GM18519 (cell line): ENCODE data around the gene LRP5.

ENCODE experiments used
- ATAC-seq: cut with Tn5 transposase; IDR thresholded peaks from one replicate; pipeline ENCODE4 v1.9.1; 2021; ENCODE audit warnings: mild to moderate bottlenecking, moderate library complexity; ENCODE audit not compliant: unreplicated experiment, low FRiP score

The LRP5 gene

DNA sequence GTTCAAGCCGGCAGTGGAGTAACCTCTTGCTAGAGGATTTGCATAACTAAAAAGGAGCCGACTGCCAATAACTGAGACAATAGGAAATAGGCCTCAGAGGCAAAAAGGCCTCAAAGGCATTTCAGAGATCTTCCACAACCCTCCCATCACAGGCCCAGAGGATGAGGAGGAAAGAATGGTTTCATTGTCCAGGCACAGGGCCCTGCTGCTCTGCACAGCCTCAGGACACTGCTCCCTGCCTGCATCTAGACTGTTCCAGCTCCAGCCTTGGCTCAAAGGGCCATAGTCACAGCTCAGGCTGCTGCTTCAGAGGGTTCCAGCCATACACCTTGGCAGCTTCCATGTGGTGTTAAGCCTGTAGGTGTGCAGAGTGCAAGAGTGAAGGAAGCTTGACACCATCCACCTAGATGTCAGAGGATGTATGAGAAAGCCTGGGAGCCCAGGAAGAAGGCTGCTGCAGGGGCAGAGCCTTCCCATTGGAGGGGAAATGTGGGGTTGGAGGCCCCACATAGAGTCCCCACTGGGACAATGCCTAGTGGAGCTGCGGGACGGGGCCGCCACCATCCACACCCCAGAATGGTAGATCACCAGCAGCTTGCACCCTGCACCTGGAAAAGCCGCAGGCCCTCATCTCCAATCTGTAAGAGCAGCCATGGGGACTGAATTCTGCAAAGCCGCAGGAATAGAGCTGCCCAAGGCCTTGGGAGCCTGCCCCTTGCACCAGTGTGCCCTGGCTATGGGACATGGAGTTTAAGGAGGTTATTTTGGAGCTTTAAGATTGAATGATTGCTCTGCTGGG is 8.2 kb upstream of the LRP5 start:
- no peak for ATAC-seq

DNA sequence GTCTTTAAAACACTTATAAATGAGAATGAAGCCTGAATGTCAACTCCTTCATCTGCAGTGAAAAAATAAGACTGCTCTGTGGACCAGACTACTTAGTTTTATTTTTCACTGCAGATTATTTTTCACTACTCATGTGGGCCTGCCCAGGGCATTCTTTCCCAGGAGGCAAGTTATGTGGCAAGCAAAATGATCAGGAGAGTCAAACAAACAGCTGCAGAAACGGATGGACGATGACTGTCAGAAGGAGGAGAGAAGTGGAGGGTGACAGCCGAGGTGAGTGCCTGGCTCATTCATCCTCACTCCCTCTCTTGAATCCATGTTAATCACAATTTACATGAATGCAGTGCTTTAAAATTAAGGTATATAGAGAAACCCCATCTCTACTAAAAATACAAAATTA is 5.8 kb upstream of the LRP5 start:
- no peak for ATAC-seq

DNA sequence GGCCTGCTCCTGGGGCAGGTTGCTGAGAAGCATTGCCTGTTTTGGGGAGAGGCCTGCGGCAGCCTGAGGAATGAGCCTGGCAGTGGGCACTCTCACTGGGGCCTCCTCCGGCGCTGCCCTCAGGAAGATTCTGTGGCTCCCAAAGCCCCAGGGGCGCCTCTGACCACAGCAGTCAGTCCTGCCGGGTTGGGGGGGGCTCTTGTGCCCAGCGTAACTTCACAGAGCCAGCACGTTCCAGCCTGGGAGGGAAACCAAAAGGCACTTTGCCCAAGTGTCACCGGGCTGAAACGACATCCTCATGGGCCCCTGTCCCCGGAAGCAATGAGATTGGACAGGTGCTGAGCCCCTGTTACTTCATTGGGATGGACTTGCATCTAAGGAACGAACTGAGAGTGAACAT is 4.3 kb upstream of the LRP5 start:
- no peak for ATAC-seq

DNA sequence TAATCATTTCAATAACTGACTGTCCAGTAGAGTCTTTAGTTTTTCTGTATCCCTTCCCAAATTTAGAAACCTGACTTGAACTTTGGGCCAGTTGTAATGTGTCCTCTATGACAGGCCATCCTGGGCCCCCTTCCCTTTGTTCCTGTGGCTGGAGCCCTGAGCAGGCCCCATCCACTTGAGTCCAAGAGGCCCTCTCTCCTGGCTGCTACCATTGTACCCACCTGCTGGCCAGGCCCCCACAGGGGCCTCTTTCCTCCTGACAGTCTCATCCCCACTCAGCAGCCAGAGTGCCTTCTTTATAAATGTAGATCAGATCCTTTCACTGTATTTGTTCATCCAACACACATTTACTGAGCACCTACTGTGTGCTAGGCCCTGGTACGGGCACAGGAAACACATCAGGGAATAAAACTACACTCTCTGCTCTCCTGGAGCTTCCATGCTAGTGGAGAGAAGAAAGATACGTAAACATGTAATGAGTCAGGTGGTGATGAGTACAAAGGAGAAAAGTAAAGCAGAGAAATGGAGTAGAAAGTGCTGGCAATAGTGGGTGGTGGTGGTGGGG is 2.7 kb upstream of the LRP5 start:
- no peak for ATAC-seq

DNA sequence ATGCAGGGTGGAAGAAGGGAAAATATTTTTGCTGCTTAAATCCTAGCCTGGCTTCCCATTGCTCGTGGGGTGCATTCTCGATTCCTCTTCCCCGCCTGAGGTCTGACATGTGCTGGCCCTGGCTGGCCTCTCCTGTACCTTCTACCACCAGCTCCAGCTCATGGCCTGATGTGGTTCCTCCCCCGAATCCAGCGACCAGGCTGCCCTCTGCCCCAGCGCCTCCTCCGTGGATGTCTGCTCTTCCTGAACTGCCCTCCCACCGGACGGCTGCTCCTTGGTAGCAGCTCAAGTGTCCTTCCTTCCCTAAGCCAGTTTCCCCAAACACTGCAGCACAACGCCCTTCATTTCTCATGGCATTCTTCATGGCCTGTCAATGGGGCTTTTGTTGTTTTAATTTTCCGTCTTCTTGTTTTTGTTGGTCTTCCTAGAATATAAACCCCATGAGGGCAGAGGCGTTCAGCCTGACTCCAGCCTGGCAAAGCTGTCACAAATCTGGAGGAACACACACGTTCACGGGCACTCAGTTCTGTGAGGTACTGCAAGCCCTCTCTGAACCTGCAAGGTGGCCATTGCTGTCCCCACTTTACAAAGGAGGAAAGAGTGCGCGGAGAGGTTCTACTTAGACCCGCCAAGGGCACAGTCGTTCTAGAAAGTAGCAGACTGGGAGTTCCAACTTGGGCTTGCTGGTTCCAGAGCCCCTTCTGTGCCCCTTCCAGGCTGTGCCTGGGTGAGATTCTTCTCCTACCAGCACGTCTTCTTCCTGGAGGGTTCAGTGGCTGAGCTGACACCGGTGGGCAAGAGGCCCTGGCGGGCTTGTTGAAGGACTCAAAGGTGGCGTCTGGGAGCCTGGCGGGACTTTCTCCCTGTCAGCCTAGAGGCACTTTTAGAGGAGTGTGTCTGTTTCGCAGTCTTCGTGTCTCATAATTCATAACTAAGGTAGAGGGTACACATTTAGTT is 953 bp upstream of the LRP5 start:
- ATAC-seq, result no peak

DNA sequence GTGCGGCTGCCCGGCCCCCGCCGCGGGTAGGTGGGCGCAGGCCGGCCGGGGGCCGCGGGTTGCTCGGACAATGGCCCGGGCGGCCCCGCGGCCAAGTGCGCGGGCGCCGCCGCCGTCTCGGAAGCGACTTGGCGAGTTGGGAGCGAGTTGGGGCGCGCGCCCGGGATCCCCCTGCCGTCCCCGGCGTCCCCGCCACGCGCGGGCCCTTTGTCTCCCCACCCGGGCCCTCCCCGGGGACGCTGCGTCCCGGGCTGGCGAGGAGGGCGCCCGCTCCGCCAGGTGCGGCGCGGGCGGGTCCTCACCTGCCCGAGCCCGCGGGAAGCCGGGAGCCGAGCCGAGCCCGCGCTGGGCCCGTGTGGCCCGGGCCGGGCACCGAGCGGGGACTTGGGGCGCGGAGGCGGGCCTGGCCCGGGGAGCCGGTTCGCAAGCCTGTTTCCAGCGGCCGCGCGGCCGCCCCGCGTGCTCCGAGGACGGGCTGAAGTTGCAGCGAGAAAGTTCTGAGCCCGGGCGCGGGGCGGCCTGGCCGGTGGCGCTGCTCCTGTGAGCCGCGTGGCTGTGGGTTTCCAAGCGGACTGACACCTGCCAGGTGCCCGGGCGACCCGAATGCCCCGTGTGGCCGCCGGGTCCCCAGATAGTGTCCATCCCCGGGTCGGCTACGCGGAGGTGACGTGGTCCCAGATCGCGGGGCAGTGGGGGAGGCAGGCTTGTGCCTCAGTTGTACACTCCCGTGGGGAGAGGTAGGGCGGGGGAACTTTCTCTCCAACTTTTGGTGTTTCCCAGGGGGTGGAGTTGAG is 586 bp downstream of the LRP5 start:
- no peak for ATAC-seq

DNA sequence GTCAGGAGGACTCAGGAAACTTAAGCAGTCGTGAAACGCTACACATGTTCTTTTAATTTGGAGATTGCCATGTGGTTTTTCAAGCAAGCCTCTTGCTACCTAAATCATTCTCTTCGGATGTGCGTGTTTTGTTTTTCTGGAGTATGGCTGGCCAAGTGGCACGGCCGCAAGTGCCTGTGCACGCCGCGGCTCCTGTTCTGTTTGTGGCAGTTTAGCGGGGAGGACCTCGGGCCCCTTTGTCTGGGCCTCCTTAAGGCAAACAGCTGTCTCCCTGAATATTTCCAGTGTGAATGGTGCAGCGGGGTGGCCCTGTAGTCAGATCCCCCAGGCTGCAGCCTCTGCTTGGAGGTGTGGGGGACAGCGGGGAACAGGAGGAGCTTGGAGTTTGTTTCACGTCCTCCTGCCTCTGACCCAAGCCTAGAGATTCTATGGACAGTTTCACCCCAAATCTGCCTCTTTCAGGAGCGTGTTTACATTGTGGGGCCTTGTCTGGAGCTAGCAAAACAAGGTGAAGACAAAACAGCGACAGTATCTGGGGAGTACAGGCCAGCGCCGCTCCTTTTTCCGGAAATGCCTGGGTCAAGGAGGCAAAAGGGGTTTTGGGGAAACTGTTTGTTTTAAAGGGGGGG is 1.3 kb downstream of the LRP5 start:
- no peak for ATAC-seq

DNA sequence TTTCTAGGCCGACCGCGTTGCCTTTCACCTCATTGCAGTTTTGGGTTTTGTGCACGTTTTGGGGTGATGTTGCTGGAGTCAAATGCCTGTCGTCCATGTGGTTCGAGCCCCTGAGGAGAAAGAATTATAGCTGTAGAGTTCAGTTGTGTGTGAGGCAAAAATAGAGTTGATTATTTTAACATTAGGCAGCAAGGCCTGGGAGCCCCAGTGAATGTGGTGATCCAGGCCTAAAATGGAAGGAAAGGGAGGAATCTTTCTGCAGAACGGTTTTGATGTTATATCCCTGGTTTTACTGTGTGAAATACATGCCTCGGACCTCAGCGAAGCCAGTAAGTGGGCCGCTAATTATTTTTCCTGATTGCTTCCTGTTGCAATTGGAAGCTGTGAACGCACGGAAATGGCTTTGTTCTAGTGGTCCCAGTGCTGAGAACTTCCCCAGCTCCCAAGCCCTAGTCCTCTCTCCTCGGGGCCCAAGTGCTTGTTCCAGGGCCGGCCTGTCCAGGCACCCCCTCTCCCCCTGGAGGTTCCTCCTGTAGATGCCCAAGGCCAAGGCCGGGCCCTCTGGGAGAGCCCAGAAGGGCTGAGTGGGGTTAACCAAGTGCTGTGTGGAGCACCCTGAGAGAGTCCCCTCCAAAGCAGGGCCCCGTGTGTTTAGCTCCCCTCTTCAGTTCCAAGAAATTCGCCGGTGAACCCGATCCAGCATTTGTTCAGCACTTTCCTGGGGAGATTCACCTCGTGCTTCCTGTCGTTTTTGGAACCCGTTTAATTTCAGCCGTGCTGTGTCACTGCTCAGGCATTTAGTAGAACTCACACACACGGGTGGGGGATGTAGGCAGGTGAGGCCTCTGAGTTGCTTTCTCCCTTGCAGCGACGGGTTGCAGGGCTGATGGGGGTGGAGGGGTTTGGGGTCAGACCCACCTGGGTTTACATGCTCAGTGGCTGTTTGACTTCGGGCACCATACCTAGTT is 2.1 kb downstream of the LRP5 start:
- no peak for ATAC-seq

DNA sequence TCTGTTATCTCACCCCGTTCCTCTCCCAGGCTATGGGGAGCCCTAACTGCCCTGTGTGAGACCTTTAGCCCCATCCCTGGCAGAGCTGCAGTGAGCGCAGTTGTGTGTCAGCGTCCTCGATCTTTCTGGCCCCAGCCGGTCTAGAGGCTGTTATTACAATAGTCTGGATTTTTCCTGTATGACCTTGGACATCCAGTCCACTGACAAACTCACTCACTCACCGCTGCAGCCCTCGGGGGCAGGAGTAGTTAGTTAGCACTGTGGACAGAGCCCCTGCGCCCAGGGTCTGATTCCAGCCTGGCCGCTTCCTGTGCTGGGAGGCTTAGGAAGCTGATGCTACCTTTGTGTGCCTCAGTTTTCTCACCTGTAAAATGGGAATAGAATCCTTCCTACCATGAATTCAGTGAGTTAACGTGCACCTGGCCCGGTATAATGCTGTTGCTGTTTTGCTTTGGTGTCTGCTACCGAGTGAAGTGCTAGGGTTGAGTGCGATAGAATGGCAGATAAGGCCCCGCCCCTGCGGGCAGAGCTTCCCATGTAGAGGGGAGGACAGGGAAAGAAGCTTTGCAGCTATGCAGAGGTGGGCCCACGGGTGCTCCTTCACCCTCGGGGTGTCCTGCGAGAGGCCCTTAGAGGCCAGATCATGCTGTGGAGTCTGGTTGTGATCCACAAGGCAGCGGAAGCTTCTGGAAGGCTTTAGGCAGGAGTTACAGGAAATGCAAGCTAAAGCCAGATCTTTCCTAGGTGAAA is 3.0 kb downstream of the LRP5 start:
- ATAC-seq, result no peak

DNA sequence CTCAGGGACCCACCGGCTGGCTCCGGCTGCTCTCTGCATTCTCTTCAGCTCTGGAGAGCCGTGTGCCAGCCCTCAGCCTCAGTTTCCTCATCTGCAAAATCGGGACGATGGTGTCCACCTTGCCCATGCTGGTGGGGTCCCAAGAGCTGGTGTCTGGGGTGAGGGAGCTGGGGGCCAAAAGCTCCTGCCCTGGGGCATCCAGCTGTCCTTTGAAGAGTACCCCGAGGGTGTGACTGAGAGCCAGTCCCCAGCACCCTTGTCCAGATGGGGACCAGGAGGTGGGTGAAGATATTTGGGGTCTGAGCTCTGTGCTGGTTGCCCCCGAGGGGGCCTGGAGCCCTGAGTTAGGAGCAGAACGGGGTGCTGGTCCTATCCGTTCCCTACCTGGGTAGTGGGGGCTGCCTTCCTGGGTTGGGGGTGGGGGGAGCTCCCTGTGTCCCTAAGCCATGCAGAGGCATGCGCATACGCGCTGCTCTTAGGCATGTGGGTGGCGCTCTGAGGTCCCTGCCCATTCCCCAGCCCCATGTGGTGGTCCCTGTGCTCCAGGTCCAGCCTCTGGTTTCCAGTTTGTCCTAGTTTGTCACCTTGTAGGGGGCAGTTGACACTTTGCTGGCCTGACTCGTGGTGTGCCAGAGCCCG is 4.9 kb downstream of the LRP5 start:
- ATAC-seq, result no peak

DNA sequence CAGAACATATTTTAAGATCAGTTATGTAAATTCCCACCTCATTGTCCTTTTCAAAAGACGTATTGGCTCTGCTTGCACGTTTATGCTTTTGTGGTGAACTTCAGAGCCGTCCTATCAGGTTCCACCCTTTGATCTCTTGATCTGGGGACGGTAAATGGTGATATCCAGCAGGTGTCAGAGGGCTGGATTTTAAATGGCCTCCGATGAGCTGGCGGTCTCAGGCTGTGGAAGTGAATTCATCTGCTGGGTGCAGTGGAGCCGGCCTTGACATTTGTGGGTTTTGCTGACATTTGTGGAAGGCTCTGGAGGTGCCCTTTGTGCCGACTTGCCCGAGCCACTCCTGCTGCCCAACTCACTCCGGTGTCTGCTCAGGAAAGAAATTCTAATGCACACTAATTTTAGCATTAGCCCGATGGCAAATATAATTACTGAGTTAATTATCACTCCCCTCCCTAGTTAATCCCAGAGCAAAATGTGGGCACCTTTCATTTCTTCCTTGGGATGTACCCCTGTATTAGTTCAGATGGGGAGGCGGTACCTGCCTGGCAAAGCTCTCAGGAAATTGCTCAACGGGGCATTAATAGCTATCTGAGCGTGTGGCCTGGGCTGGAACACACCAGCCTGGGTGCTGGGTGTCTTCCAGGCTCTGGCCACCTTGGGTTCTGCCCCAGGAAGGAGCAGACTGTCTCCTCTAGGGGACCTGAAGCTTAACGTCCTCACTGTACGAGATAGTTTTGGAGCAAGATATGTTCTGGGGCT is 9.1 kb downstream of the LRP5 start:
- ATAC-seq, result no peak

DNA sequence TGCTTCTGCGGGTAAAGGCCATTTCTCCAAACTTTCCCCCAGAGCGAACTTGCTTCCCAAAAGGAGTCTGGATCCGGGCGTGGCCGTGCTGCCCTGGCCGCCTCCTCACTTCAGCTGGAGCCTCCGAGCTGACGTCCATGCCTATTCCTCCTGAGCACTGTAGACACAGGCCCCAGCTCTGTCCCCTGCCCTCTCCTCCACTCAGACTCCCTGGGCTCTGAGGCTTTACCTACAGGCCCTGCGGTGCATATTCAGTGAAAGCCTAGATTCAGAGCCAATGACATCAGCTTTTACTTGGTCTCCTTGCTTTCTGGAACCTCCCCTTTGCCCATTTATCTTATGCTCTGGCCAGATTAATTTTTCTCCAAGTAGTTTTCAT is 9.7 kb downstream of the LRP5 start:
- ATAC-seq, result no peak

DNA sequence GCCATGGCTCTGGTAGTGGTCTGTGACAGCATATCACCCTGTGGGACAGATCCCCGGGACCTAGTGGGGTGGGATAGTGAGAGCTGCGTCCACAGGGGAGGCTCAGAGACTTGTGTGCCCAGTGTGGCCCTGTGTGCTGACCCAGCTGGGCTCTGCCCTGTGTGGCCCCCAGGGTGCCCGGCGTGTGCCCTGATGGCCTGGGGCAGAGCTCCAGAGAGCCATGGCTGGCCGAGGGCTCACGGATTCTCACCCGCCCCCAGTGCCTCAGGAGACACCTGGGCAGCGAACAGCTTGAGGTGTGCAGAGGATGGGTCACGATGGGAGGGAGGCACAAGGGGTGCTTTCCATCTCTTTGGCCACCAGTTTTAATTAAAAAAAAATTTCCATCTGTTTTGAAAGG is 11.8 kb downstream of the LRP5 start:
- no peak for ATAC-seq

DNA sequence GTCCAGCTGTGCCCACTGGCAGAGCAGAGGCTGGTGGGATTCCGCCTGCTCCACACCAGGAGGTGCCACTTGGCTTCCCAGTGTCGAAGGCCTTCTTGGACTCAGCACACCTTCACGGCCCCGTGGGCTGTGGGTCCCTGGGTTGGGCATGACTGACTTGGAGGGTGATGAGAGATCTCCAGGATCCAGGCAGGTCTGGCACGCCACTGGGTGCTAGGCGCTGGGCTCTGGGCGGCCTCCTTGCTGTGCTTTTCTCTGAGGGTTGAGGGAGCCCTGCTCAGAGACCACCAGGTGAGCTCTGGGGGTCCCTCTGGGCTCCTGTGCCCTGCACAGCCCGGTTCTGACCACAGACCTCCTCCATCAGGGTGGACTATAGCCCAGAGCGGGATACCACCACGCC is 12.3 kb downstream of the LRP5 start:
- no peak for ATAC-seq

DNA sequence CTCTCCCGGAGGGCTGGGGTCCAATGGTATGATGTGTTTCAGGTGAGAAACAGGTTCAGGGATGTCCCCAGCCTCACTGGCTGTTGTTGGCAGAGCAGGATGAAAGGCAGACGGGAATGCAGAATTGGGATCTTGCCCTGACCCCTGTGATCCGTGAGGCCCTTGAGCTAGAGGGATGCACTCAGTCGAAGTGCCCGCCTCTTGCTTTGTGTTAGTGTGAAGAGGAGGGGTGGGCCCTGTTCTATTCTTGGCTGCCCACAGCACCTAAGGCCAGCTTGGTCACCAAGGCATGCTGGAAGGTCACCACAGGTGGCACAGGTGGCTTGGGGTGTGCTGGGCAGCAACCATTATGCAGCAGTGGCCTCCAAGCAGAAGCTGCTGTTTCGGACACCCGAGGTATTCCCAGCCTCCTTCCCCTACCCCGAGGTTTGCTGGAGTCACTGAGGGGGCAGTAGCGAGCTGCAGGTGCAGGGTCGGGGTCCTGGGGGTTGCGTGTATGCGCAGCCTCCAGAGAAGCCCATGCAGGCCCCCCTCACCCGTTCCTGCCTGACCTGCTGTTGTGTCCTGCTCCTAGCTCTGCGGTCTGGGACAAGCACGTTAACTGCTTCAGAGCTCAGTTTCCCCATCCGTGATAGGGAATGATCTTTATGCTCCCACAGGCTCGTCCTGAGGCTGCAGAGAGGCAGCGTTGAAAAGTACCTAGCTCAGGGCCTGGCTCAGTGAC is 13.0 kb downstream of the LRP5 start:
- ATAC-seq, result no peak

DNA sequence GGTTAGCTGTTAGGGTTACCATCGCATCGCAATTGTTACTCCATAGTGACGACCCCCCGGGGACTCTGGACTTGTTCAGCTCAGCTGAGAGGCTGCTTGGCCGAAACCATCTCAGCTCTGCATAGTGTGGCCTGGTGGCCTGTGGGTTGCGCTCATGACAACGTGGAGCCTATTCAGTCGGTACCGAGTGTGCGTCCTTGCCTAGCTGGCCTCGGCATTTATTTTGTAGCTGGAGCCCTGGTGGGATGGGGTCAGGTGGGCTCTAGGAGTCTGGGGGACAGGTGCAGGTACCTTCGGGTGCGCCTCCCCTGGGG is 13.5 kb downstream of the LRP5 start:
- ATAC-seq, result no peak
